Esophagus squamous epithelium (tissue), 5 donors: ENCODE results near the gene C17orf67. TPM values are rescaled to one million over a fixed set of nuclear protein-coding genes. Genes with fewer than 3 reads are reported as not detected.
A peak's percentile ranks its signal among the peaks of the same experiment; 100 is the strongest.

Experiments used
- DNase-seq: peaks from one replicate; lab custom pipeline; 2025; lab: John Stamatoyannopoulos, UW
- H3K27ac ChIP-seq, 4 donors: fragments of 200-600 bp; sonication (generic); one replicate each; pipeline ENCODE4 v1.5.1; 2016 to 2019; ENCODE audit warnings: mild to moderate bottlenecking in 1 of 4
- H3K27me3 ChIP-seq, 4 donors: fragments of 200-600 bp; sonication (generic); 1 replicate in 3 of 4; 2 replicates in 1 of 4; pipeline versions ENCODE4 v1.5.1 to v1.6.0; 2017 to 2021; ENCODE audit warnings: antibody characterized with exemption in 1 of 4
- H3K36me3 ChIP-seq, 3 donors: fragments of 200-600 bp; sonication (generic); one replicate each; pipeline ENCODE4 v1.5.1; 2016 to 2019
- H3K4me1 ChIP-seq, 3 donors: fragments of 200-600 bp; sonication (generic); one replicate each; pipeline ENCODE4 v1.5.1; 2017 to 2019
- H3K4me3 ChIP-seq, 4 donors: fragments of 200-600 bp; sonication (generic); 1 replicate in 3 of 4; 2 replicates in 1 of 4; pipeline ENCODE4 v1.5.1; 2016 to 2019; ENCODE audit warnings: mild to moderate bottlenecking in 2 of 4, moderate library complexity in 1 of 4
- H3K9me3 ChIP-seq, 3 donors: fragments of 200-600 bp; sonication (generic); one replicate each; pipeline ENCODE4 v1.5.1; 2016 to 2019
- POLR2A ChIP-seq, 4 donors: fragments of 450-650 bp; IDR thresholded peaks; one replicate each; pipeline ENCODE4 v1.6.1; 2017; ENCODE audit warnings: antibody characterized with exemption in 4 of 4, mild to moderate bottlenecking in 4 of 4, moderate library complexity in 3 of 4
- WGBS, 2 donors: methylation state at CpG; one replicate each; pipeline ENCODE4 v1.1.5; 2018; 5-methylcytosine and 5-hydroxymethylcytosine counted together
- intact Hi-C: fragments of 100-400 bp; cut with DNase I; formaldehyde crosslinking; loops from one replicate; pipeline ENCODE4 v1.15.0; 2022
- total RNA-seq, 4 donors: library from RNA; depleted of rRNA; stranded (reverse); fragments of >200 nt; gene quantifications; one replicate each; pipeline ENCODE4 v1.1.0, GENCODE V29; 2016
- TF ChIP-seq, protein P1 (sequence below), 6 experiments: fragments of 450-650 bp in 4 of 6; fragments of 200-600 bp in 2 of 6; sonication (generic) in 2 of 6; IDR thresholded peaks; one replicate each; pipeline ENCODE4 v1.5.1; 2016 to 2019; ENCODE audit warnings: antibody characterized with exemption in 6 of 6, mild to moderate bottlenecking in 4 of 6, moderate library complexity in 4 of 6
- donor health status: DM: yes; HTN: yes; CAD: no.

The C17orf67 gene
- total RNA-seq = 1 to 10 TPM in 1 of 4 donors, under 1 TPM in 3; 0.27 to 1.7 (median 0.53) TPM

DNA sequence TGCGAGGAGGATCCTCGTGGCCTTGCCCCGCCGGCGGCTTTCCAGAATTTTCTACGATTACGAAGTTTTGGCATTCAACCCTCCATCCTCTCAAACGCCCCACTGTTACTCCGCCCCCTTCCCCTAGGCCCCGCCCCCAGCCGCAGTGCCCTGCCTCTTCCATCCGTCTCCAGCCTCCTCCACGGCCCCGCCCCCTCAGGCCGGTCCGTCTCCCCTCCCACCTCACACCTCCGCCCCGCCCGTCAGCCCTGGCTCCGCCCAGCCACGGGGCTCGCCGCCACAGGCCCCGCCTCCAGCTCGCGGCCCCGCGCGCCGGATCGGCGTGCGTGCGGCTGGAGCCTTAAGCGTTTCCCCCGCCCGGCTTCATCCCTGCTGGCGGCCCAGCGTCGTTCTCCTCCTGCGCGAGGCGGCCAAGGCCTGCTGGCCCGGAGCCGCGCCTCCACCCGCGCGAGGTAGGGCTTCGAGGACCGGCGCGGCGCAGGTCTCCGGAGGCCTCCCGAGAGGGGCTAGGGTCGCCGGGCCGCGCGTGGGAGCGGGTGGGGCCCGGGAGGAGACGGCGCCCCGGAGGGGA lies at the start of gene C17orf67, which contains the start of gene DGKE:
C17orf67 (minus strand) TSS at position 112 of the 571 bp plus-strand sequence. CDS start 18,110 bp downstream, outside the sequence.
DGKE (plus strand) TSS at position 343 of the 571 bp plus-strand sequence. CDS start 645 bp downstream, outside the sequence.
- DNase-seq = peak; percentile 89
- intact Hi-C loops = no loop called here
- Histone ChIP-seq H3K4me1 (peaks cover 0 to 55% (median 22%) of the 10 kb centered on the region in 3 donors), H3K9me3 (no peaks in the 10 kb centered on the region), H3K36me3 (peaks cover 0 to 9% (median 0%) of the 10 kb centered on the region in 3 donors), H3K27ac (peak within 1 kb of the TSS; percentile 80 to 93 (median 90)), H3K4me3 (peak within 1 kb of the TSS; percentile 67 to 81 (median 74)), H3K27me3 (no peaks in the 10 kb centered on the region)
- 2% methylated on average over 12 of the region's 66 CpGs; no CpG with 5 or more reads in 1 of the 2 donors for WGBS, 2 donors
- peak in 2 of 4 donors; percentile 29 to 77 for TF ChIP-seq POLR2A (IDR thresholded peaks at IDR 0.05)
- TF ChIP-seq, protein P1, sequence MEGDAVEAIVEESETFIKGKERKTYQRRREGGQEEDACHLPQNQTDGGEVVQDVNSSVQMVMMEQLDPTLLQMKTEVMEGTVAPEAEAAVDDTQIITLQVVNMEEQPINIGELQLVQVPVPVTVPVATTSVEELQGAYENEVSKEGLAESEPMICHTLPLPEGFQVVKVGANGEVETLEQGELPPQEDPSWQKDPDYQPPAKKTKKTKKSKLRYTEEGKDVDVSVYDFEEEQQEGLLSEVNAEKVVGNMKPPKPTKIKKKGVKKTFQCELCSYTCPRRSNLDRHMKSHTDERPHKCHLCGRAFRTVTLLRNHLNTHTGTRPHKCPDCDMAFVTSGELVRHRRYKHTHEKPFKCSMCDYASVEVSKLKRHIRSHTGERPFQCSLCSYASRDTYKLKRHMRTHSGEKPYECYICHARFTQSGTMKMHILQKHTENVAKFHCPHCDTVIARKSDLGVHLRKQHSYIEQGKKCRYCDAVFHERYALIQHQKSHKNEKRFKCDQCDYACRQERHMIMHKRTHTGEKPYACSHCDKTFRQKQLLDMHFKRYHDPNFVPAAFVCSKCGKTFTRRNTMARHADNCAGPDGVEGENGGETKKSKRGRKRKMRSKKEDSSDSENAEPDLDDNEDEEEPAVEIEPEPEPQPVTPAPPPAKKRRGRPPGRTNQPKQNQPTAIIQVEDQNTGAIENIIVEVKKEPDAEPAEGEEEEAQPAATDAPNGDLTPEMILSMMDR (IDR thresholded peaks at IDR 0.05) = peak in 1 of 6 experiments; percentile 4

- WGBS, 2 donors = 96% methylated on average over 3 of the region's 3 CpGs
- DNase-seq = no peak
- Histone ChIP-seq H3K4me1 (no peaks in the 10 kb centered on the region), H3K27ac (no peak overlapping the region), H3K4me3 (no peak overlapping the region), H3K27me3 (no peaks in the 10 kb centered on the region), H3K36me3 (peaks cover 0 to 9% (median 0%) of the 10 kb centered on the region in 3 donors), H3K9me3 (no peaks in the 10 kb centered on the region)
- intact Hi-C loops = no loop called here
- TF ChIP-seq, protein P1 (IDR thresholded peaks at IDR 0.05) = no peak
- TF ChIP-seq POLR2A (IDR thresholded peaks at IDR 0.05) = no peak
Observed at GRCh38 chr17:56881685-56882295, 48.1 kb upstream of the C17orf67 start.

- Histone ChIP-seq H3K4me3 (no peak overlapping the region), H3K27me3 (no peaks in the 10 kb centered on the region), H3K4me1 (no peaks in the 10 kb centered on the region), H3K9me3 (no peaks in the 10 kb centered on the region), H3K36me3 (no peaks in the 10 kb centered on the region), H3K27ac (no peak overlapping the region)
- 69 to 75% methylated on average over 6 to 8 of the region's 8 CpGs for WGBS, 2 donors
- no peak for TF ChIP-seq POLR2A (IDR thresholded peaks at IDR 0.05)
- TF ChIP-seq, protein P1 (IDR thresholded peaks at IDR 0.05) = no peak
- no peak for DNase-seq
- intact Hi-C loops = no loop called here
Observed at GRCh38 chr17:56880571-56880970, 46.9 kb upstream of the C17orf67 start.

GRCh38 chr17:56880133-56880532 lies 46.4 kb upstream of the C17orf67 start:
- no peaks in the 10 kb centered on the region for H3K4me1 ChIP-seq
- no peak for TF ChIP-seq POLR2A (IDR thresholded peaks at IDR 0.05)
- TF ChIP-seq, protein P1 (IDR thresholded peaks at IDR 0.05) = no peak
- no peaks in the 10 kb centered on the region for H3K36me3 ChIP-seq
- intact Hi-C loops = no loop called here
- H3K4me3 ChIP-seq = no peak overlapping the region
- H3K27me3 ChIP-seq = no peaks in the 10 kb centered on the region
- 55 to 57% methylated on average over 3 of the region's 3 CpGs for WGBS, 2 donors
- no peaks in the 10 kb centered on the region for H3K9me3 ChIP-seq
- no peak overlapping the region for H3K27ac ChIP-seq
- no peak for DNase-seq

- TF ChIP-seq POLR2A (IDR thresholded peaks at IDR 0.05) = no peak
- TF ChIP-seq, protein P1 (IDR thresholded peaks at IDR 0.05) = no peak
- intact Hi-C loops = no loop called here
- Histone ChIP-seq H3K9me3 (no peaks in the 10 kb centered on the region), H3K36me3 (no peaks in the 10 kb centered on the region), H3K27me3 (no peaks in the 10 kb centered on the region), H3K4me1 (no peaks in the 10 kb centered on the region), H3K27ac (no peak overlapping the region), H3K4me3 (no peak overlapping the region)
- no peak for DNase-seq
- 87 to 88% methylated on average over 7 of the region's 7 CpGs for WGBS, 2 donors
Observed at GRCh38 chr17:56879280-56879679, 45.6 kb upstream of the C17orf67 start.
